Measurements from ENCODE around the gene GEMIN2.

- no peak for TF ChIP-seq CTCF (IDR thresholded peaks at IDR 0.05)
- peak in 1 of 2 donors; percentile 49 for TF ChIP-seq POLR2A (IDR thresholded peaks at IDR 0.05)
- peak; percentile 86 to 89 for TF ChIP-seq EP300 (IDR thresholded peaks at IDR 0.05)
These were observed at the start of gene GEMIN2 for GRCh38 chr14:39114073-39114838.

All from tibial nerve (tissue), 4 donors.